GM19455 (cell line): ENCODE data around the gene BOLL.
"Not testable (repeated sequence)": the region's sequence is repeated elsewhere in the genome, so short reads cannot be mapped to it uniquely, and the experiment has no call there.

ENCODE experiments used
- ATAC-seq: cut with Tn5 transposase; IDR thresholded peaks from one replicate; pipeline ENCODE4 v1.9.1; 2021; ENCODE audit not compliant: unreplicated experiment

Gene BOLL

DNA sequence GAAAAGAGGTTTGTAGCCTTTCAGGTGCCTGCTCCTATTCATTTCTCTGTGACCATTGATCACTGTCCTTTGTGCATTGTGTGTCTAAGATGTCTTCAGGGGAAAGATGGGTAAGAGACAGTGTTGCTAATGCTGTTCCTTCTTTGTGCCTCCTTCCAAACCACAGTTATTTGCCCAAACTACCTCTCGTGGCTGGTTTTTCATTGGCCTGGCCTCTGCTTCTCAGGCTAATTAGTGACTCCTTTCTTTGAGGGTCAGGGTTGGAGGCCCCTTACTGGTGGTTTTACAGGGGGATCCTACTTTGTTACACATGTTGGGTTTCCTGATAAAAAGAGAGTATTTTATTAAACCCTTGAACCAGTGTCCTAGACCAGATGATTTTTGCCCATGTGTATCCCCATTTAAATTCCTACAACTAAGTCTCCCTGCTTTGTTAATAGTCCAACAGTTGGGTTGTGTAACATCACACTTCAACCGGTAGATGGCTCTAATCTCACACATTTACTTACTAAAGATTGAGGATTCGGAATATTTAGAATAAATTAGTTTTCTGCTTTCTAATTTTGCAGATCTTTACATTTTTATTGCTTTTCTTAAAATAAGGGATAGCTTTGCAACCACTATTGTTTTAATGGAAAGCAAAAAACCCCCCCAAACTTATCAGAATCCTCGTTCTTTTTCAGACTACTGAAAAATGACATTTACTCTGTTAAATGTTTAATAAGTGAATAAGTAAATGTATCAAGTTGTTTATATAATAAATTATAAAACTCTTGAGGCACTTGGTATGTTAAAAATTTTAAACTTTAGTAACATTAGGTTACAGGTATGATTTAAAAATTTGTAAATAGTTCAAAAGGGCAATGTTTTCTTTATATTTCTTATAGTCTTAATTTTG, 77.6 kb downstream of the BOLL start:
- no peak for ATAC-seq

DNA sequence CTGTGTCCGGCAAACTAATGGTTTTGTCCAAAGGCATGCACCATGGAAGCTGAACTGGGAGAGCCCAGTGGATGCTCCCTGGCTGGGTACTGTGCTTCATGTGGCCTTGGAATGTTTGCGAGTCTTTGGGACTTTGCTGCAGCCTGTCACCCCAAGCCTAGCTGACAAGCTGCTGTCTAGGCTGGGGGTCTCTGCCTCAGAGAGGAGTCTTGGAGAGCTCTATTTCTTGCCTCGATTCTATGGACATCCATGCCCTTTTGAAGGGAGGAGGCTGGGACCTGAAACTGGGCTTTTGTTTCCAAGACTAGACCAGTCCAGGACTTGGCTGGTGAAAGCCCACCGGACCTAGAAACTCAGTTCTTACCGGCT, 78.3 kb downstream of the BOLL start:
- no peak for ATAC-seq

DNA sequence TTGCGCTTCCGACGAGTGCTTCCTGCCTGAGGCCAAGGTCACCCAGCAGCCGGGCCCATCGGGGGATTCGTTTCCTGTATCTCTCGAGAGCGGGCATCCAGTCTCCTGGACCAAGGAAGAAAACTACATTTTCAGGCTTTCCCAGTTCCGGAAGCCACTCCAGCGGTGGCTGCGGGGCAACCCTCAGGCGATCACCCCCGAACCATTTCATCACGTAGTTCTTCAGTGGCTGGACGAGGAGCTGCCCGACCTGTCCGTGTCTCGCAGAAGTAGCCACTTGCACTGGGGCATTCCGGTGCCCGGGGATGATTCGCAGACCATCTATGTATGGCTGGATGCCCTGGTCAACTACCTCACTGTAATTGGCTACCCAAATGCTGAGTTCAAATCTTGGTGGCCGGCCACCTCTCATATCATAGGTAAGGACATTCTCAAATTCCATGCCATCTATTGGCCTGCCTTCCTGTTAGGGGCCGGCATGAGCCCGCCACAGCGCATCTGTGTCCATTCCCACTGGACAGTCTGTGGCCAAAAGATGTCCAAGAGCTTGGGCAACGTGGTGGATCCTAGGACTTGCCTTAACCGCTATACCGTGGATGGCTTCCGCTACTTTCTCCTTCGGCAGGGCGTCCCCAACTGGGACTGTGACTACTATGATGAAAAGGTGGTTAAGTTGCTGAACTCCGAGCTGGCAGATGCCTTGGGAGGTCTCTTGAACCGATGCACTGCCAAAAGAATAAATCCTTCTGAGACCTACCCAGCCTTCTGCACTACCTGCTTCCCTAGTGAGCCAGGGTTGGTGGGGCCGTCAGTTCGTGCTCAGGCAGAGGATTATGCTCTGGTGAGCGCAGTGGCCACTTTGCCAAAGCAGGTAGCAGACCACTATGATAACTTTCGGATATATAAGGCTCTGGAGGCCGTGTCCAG, 78.9 kb downstream of the BOLL start:
- ATAC-seq, result no peak

DNA sequence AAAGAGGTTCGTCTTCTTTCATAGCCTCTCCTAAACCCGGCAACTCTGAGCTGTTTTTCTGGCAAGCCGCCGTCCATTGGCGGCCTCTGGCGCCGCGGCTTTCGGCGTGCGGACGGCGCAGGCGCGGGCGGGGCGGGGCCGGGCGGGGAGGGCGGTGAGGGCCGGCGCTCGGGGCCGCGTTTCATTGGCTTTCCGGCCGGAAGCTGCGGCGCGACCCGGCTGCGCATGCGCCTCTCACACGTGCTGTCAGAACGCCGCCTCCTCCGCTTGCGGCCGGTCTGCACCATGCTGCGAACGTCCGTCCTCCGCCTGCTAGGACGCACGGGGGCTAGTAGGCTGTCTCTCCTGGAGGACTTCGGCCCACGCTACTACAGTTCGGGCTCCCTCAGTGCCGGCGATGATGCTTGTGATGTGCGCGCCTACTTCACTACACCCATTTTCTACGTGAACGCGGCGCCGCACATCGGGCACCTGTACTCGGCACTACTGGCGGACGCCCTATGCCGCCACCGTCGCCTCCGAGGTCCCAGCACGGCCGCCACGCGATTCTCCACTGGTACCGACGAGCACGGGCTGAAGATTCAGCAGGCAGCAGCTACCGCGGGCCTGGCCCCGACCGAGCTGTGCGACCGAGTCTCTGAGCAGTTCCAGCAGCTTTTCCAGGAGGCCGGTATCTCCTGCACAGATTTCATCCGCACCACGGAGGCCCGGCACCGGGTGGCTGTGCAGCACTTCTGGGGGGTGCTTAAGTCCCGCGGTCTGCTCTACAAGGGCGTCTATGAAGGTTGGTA, 79.8 kb downstream of the BOLL start, which contains the start of gene MARS2:
Gene MARS2, plus strand, starts transcription at position 249 of the 791 bp plus-strand sequence. Its CDS starts 37 bp downstream, at position 286.
- ATAC-seq, result peak; percentile 81

DNA sequence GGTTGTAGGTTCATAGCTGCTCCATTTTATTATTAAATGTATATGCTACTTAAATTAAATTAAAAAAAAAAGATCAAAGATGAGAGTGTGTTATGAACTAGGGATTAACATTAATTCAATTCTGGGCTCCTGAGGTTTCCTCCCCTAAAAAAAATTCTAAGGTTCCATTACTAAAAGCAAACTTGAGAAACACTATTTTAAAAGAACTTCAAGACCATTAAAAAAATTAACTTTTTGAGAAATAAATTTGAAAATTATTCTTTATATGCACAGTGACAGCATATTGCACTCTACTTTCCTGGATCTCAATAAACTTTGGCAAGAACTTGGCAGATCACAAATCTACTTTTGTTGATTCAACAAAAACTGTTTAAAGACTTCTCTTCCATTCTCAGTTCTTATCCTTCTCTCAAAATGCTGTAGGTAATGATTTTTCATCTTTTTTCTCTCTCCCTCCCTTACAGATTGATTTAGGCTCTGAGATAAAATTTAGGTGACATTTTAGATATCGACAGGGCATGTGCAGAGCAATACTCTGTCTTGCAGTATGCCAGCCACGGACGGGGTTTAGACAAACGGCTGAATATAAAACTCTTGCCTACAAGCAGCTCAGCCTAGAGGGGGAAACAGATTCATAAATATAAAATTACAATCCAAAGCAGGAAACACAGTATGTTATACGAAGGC, 80.5 kb downstream of the BOLL start:
- ATAC-seq, result peak; percentile 36

DNA sequence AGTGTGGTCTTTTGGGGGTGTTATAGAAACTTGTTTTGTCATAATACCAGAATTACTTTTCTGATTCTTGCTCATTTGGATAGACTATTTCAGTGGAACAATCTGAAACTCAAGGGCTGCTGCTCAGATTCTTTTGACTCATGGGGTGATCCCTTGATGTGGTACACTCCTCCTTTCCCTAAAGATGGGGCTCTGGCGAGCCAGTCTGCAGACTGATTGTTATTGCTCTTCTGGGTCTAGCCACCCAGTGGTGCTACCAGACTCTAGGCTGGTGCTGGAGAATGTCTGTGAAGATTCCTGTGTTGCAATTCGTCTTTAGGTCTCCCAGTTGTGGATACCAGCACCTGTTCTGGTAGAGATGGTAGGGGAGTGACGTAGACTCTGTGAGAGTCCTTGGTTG, 84.2 kb downstream of the BOLL start:
- ATAC-seq, result no peak

DNA sequence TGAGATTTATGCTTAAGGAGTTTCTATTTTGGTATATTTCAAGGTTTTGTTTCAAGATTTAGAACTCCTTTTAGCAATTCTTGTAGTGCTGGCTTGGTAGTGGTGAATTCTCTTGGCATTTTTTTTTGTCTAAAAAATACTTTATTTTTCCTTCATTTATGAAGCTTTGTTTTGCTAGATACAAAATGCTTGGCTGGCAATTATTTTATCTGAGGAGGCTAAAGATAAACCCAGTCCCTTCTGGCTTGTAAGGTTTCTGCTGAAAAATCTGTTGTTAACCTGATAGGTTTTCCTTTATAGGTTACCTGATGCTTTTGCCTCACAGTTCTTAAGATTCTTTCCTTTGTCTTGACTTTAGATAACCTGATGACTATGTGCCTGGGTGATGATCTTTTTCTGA, 85.4 kb downstream of the BOLL start:
- ATAC-seq, result not testable (repeated sequence)

DNA sequence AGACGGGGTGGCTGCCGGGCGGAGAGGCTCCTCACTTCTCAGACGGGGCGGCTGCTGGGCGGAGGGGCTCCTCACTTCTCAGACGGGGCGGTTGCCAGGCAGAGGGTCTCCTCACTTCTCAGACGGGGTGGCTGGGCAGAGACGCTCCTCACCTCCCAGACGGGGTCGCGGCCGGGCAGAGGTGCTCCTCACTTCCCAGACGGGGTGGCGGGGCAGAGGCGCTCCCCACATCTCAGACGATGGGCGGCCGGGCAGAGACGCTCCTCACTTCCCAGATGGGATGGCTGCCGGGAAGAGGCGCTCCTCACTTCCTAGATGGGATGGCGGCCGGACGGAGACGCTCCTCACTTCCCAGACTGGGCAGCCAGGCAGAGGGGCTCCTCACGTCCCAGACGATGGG, 88.5 kb downstream of the BOLL start:
- ATAC-seq, result not testable (repeated sequence)

DNA sequence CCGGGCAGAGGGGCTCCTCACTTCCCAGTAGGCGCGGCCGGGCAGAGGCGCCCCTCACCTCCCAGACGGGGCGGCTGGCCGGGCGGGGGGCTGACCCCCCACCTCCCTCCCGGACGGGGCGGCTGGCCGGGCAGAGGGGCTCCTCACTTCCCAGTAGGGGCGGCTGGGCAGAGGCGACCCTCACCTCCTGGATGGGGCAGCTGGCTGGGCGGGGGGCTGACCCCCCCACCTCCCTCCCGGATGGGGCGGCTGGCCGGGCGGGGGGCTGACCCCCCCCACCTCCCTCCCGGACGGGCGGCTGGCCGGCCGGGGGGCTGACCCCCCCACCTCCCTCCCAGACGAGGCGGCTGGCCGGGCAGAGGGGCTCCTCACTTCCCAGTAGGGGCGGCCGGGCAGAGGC, 89.1 kb downstream of the BOLL start:
- not testable (repeated sequence) for ATAC-seq

DNA sequence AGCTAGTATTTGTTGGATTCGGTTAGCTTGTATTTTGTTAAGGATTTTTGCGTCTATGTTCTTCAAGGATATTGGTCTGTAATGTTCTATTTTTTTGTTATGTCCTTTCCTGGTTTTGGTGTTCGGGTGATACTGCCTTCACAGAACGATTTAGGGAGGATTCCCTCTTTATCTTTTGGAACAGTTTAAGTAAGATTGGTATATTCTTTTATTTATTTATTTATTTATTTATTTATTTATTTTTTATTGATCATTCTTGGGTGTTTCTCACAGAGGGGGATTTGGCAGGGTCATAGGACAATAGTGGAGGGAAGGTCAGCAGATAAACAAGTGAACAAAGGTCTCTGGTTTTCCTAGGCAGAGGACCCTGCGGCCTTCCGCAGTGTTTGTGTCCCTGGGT, 89.9 kb downstream of the BOLL start:
- not testable (repeated sequence) for ATAC-seq

DNA sequence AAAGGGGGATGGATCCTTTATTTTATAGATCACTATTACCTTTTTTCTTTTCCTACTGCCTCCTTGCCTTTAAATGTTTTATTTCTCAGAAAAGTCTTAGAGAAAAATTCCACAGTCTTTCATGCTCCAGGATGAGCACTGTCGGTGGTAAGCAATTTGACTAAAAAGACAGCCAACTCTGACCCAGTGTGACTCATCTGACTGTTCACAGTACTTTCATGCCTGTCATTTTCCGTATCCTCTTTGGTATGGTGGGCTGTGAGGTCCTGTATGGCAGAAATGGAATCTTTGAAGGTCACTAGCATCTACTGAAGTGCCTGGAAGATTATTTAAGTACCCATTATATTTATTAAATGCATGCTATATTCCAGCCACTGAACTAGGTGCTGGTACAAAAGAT, 107.6 kb downstream of the BOLL start:
- no peak for ATAC-seq

DNA sequence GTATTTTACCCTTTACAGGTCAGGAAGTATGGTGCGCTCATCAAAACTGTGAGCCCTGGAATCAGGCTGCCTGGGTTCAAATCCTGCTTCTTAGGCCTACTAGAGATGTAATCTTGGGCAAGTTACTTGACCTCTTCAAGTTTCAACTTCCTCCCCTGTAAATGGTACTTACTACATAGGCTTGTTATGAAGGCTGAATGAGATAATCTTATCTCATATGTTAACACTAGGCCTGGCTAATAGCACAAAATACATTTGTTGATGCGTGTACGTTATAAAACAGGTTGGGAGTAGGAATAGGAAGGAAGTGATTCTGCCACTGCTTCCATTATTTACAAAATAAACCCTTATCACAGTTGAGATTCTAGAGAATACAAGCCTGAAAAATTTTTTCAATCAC, 108.1 kb downstream of the BOLL start:
- no peak for ATAC-seq
